Left lung (tissue), 10 donors: ENCODE results near the gene CREB3L2. TPM values are rescaled to one million over a fixed set of nuclear protein-coding genes. Genes with fewer than 3 reads are reported as not detected.

ENCODE experiments used
- ATAC-seq: fragments of 200-7000 bp; cut with Tn5 transposase; one replicate; pipeline ENCODE4 v1.9.1; 2020; ENCODE audit warnings: moderate library complexity
- DNase-seq, 4 donors: peaks; one replicate each; pipeline ENCODE4 v3.0.0-alpha.2; 2013 to 2020
- H3K27ac ChIP-seq, 2 donors: fragments of 200-600 bp; sonication (generic) in 1 of 2; one replicate each; pipeline versions ENCODE4 v1.5.0 to v1.8.0; 2020 to 2021
- H3K27me3 ChIP-seq, 2 donors: fragments of 200-600 bp; sonication (generic) in 1 of 2; one replicate each; pipeline versions ENCODE4 v1.5.0 to v1.8.0; 2020 to 2021
- H3K36me3 ChIP-seq, 2 donors: fragments of 200-600 bp; sonication (generic) in 1 of 2; one replicate each; pipeline versions ENCODE4 v1.5.0 to v1.8.0; 2020 to 2021
- H3K4me1 ChIP-seq, 2 donors: fragments of 200-600 bp; one replicate each; pipeline ENCODE4 v1.8.0; 2021
- H3K4me3 ChIP-seq, 2 donors: fragments of 200-600 bp; sonication (generic) in 1 of 2; one replicate each; pipeline versions ENCODE4 v1.5.0 to v1.8.0; 2020 to 2021; ENCODE audit warnings: mild to moderate bottlenecking in 1 of 2
- H3K9me3 ChIP-seq, 2 donors: fragments of 200-600 bp; sonication (generic) in 1 of 2; one replicate each; pipeline versions ENCODE4 v1.5.0 to v1.8.0; 2020 to 2021
- CTCF ChIP-seq, 2 donors: fragments of 200-600 bp; sonication (generic) in 1 of 2; IDR thresholded peaks; one replicate each; pipeline versions ENCODE4 v1.5.0 to v1.8.0; 2021; ENCODE audit warnings: antibody characterized with exemption in 2 of 2
- intact Hi-C, 2 donors: fragments of 100-400 bp; cut with DNase I; formaldehyde crosslinking; loops; one replicate each; pipeline versions ENCODE4 v1.11.2 to v1.14.2; 2022
- polyA plus RNA-seq, 6 donors: library from polyadenylated mRNA; unstranded; fragments of 120-200 nt; gene quantifications; one replicate each; pipeline ENCODE4 v1.2.1, GENCODE V29; 2013; ENCODE audit not compliant: insufficient read length in 6 of 6
- total RNA-seq, 2 donors: library from RNA; stranded (reverse); fragmentation: NEBNext Ultra II Directional; extraction: Animal tissue kit (Norgen Biotek cat#: 25700); gene quantifications; one replicate each; pipeline ENCODE4 v1.2.1, GENCODE V29; 2021
- donor health status: DM: no; HTN: yes; CAD: no.
- donor health status: DM: no; HTN: no; CAD: no.

The CREB3L2 gene
- total and polyA plus RNA-seq, 8 donors, result 49.9 to 62.7 (median 58.9) TPM

- intact Hi-C loops, result no loop called here
- H3K36me3 ChIP-seq, result no peaks in the 10 kb centered on the region
- no peak overlapping the region for H3K27ac ChIP-seq
- H3K4me1 ChIP-seq, result no peaks in the 10 kb centered on the region
- ATAC-seq, result no peak
- H3K9me3 ChIP-seq, result peaks cover 0 to 5% of the 10 kb centered on the region in 2 donors
- H3K4me3 ChIP-seq, result no peak overlapping the region
- no peaks in the 10 kb centered on the region for H3K27me3 ChIP-seq
- no peak for DNase-seq
- TF ChIP-seq CTCF (IDR thresholded peaks at IDR 0.05), result no peak
Measured at GRCh38 chr7:138029941-138030340, 28.1 kb upstream of the CREB3L2 start.

- no peaks in the 10 kb centered on the region for H3K4me1 ChIP-seq
- peaks cover 0 to 6% of the 10 kb centered on the region in 2 donors for H3K9me3 ChIP-seq
- TF ChIP-seq CTCF (IDR thresholded peaks at IDR 0.05), result no peak
- intact Hi-C loops, result no loop called here
- no peak for DNase-seq
- no peak overlapping the region for H3K4me3 ChIP-seq
- H3K27me3 ChIP-seq, result no peaks in the 10 kb centered on the region
- no peaks in the 10 kb centered on the region for H3K36me3 ChIP-seq
- no peak for ATAC-seq
- no peak overlapping the region for H3K27ac ChIP-seq
Measured at GRCh38 chr7:138029126-138029525, 27.2 kb upstream of the CREB3L2 start.

GRCh38 chr7:138027100-138027499, 25.2 kb upstream of the CREB3L2 start:
- intact Hi-C loops, result no loop called here
- peaks cover 0 to 6% of the 10 kb centered on the region in 2 donors for H3K9me3 ChIP-seq
- no peaks in the 10 kb centered on the region for H3K4me1 ChIP-seq
- no peaks in the 10 kb centered on the region for H3K36me3 ChIP-seq
- no peak overlapping the region for H3K4me3 ChIP-seq
- DNase-seq (no peak), ATAC-seq (no peak)
- H3K27ac ChIP-seq, result no peak overlapping the region
- TF ChIP-seq CTCF (IDR thresholded peaks at IDR 0.05), result no peak
- no peaks in the 10 kb centered on the region for H3K27me3 ChIP-seq

- no peak for ATAC-seq
- peaks cover 0 to 6% of the 10 kb centered on the region in 2 donors for H3K9me3 ChIP-seq
- TF ChIP-seq CTCF (IDR thresholded peaks at IDR 0.05), result no peak
- no peak overlapping the region for H3K27ac ChIP-seq
- no peaks in the 10 kb centered on the region for H3K36me3 ChIP-seq
- H3K4me1 ChIP-seq, result no peaks in the 10 kb centered on the region
- no peak overlapping the region for H3K4me3 ChIP-seq
- H3K27me3 ChIP-seq, result no peaks in the 10 kb centered on the region
- DNase-seq, result no peak
- intact Hi-C loops, result no loop called here
Measured at GRCh38 chr7:138025215-138026186, 23.6 kb upstream of the CREB3L2 start.

GRCh38 chr7:138024765-138025164, 22.9 kb upstream of the CREB3L2 start:
- H3K4me1 ChIP-seq, result no peaks in the 10 kb centered on the region
- TF ChIP-seq CTCF (IDR thresholded peaks at IDR 0.05), result no peak
- ATAC-seq (no peak), DNase-seq (no peak)
- no peaks in the 10 kb centered on the region for H3K27me3 ChIP-seq
- no peak overlapping the region for H3K27ac ChIP-seq
- no peaks in the 10 kb centered on the region for H3K36me3 ChIP-seq
- intact Hi-C loops, result no loop called here
- no peak overlapping the region for H3K4me3 ChIP-seq
- H3K9me3 ChIP-seq, result peaks cover 0 to 6% of the 10 kb centered on the region in 2 donors
